GM12892 (cell line): ENCODE data around the gene SART1.
"Not testable (repeated sequence)": the region's sequence is repeated elsewhere in the genome, so short reads cannot be mapped to it uniquely, and the experiment has no call there.

Source experiments
- DNase-seq: peaks from one replicate; pipeline ENCODE4 v3.0.0; 2011; ENCODE audit not compliant: insufficient read length
- FAIRE-seq: peaks from 2 replicates; lab custom pipeline; 2011; peaks lifted over from hg19 to GRCh38; lab: Jason Lieb, UNC
- POLR2A ChIP-seq: IDR thresholded peaks from 2 replicates; pipeline ENCODE4 v1.6.1; 2011; ENCODE audit warnings: low read depth, low read length, control low read depth
- POLR2AphosphoS5 ChIP-seq: IDR thresholded peaks from 2 replicates; pipeline ENCODE4 v1.6.1; 2011; ENCODE audit warnings: low read depth, low read length, control low read depth
- TAF1 ChIP-seq: IDR thresholded peaks from 2 replicates; pipeline ENCODE4 v1.6.1; 2011; ENCODE audit warnings: low read depth, mild to moderate bottlenecking, control low read depth, low read length, borderline replicate concordance

SART1 gene

DNA sequence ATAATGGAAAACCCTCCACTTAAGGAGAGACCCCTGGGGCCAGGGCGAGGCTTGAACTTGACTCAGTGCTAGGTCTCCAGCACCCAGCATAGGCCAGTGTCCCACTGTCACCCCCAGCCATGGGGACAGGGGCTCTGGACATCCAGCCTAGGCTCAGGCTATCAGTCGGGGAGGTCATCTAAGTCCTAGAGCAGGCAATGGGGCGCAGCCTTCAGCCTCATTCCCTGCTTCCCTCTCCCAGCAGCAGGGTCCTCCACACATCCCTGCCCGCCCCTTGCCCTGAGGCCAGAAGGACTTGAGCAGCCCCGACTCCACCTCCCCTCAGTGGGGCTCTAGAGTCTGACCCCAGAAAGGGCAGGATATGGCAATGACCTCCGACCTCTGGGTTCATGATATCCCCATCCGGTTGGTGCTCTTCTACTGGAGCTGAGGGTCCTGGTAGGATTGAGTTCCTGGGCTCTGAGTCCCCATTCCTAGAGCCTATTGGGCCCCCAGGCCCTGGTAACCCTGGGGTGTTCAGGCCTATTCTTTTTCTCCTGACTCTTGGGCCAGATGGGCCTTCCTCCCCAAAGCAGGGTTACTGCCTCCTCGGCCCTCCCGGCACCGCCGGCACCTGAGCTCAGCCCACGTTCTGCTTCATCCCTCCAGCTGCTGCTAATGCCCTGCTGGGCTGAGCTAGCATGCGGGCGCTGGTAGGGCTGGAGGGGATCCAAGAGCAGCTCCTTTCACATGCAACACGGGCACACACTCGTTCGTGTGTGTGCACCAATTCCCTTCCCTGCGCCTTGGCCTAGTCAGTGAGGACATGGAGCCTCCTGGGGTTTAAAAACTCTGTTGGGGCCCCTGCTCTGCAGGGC, 54.6 kb downstream of the SART1 start:
- DNase-seq (no peak), FAIRE-seq (no peak)
- no peak for TF ChIP-seq POLR2A
- no peak for TF ChIP-seq POLR2AphosphoS5
- no peak for TF ChIP-seq TAF1

- FAIRE-seq, result no peak
- no peak for TF ChIP-seq POLR2AphosphoS5
- TF ChIP-seq POLR2A, result no peak
- TF ChIP-seq TAF1, result no peak
- DNase-seq, result no peak
Observed at GRCh38 chr11:66016793-66017177, 55.3 kb downstream of the SART1 start.

- no peak for TF ChIP-seq POLR2AphosphoS5
- TF ChIP-seq POLR2A, result no peak
- no peak for TF ChIP-seq TAF1
- DNase-seq (no peak), FAIRE-seq (no peak)
Observed at GRCh38 chr11:66017321-66017720, 55.8 kb downstream of the SART1 start.

GRCh38 chr11:66020212-66020611, 58.7 kb downstream of the SART1 start:
- TF ChIP-seq POLR2A (no peak), POLR2AphosphoS5 (no peak), TAF1 (no peak)
- DNase-seq (no peak), FAIRE-seq (no peak)

DNA sequence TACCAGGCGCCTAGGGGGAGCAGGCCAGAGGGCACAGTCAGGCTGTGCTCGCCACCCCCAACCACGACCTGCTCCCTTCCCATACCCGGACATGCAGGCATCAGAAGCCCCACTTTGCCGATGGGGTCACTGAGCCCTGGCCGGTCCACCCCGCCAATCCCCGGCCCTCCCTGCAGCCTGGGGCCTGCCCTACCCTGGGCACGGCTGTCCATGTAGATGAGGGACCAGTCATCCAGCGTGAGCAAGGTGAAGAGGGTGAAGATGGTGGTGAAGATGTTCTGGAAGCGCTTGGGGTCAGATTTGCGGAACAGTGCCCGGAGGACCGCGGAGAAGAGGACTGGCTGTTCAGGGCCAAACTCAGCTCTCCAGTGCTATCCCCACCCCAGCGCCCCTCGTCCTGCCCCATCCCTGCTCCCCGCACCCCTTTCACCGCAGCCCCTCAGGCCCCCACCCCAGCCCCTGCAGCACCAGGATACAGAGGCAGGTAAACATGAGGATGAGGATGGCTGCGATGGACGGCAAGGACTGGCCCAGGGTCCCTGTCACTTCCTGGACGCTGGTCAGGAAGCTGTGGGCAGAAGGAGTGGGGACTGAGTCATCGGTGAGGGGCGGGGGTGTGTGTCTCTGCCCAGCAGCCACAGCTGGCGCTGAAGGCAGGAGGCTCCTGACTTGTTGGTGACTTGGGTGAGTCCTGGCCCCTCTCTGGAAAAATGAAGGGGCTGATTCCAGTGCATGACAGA, 59.3 kb downstream of the SART1 start:
- FAIRE-seq (no peak), DNase-seq (no peak)
- TF ChIP-seq TAF1 (no peak), POLR2A (no peak), POLR2AphosphoS5 (no peak)

DNA sequence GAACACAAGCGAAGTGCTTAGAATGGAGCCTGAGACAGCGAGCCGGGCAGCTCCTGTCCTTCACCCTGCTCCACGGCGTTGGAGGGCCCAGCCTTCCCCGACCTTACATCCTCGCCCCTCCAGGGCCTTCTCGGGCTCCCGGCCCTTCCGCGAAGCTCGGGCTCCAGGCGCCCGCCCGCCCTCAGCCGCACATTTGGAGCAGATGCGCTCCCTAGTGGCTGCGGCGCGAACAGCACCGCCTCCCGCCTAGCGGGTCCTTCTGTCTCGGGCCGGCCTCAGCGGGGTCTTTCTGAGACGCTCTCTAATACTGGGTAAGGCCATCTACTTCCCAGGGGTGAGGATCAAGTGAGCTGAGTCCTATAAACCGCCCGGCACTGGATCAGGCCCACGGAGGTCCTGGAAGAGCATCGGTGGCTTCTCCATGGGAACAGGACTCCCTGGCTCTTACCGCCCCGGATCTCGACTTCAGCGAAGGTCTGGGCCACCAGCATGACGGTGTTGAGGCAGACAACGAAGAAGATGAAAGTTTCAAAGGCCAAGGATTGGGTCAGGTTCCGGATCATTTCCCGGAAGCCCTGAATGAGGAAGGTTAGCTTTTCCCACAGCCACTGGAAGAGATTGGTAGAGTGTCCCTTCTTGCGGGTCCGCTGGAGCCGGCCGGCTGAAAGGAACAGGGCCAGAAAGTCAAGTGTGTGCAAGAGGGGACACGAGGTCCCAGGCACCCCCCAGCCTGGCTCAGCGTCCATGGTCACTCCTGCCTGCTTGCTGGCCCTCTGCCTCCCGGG, 61.1 kb downstream of the SART1 start:
- FAIRE-seq, result peak; percentile 87
- TF ChIP-seq POLR2A (no peak), POLR2AphosphoS5 (no peak), TAF1 (no peak)
- DNase-seq, result peak; percentile 93

- not testable (repeated sequence) for FAIRE-seq
Observed at GRCh38 chr11:66023186-66023440, 61.6 kb downstream of the SART1 start.

DNA sequence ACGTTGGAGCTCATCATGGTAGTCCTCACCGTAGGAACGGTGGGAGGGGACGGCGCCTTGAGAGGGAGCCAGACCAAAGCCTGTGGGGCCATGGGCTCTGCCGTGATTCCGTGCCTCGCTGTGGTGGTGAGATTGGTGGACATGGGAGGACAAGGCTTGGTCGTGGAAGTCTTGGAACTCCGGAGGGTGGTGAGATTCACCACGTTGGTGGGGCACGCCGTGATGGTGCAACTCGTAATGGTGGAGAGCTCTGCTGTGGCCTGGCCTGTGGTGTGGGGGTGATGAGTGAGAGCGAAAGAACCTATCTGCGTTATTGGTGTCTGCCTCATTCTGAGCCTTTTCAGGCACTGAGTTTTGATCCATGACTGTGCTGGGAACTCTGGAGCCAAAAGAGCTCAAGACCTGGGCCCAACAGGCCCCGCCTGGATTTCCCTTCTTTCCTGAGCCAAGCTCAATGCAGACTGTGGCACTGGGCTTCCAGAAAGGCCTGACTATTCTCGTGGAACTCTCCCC, 64.5 kb downstream of the SART1 start, which contains the start of gene CATSPER1:
Gene CATSPER1, minus strand, starts transcription at position 463 of the 513 bp plus-strand sequence. Its CDS starts 100 bp downstream, at position 363.
- TF ChIP-seq TAF1 (no peak), POLR2A (no peak), POLR2AphosphoS5 (no peak)
- FAIRE-seq (peak; percentile 66), DNase-seq (no peak)

More at GRCh38 chr11:66023186-66023440, 61.6 kb downstream of the SART1 start:
- DNase-seq, result not testable (repeated sequence)
